Fibroblast of the aortic adventitia (primary cell): ENCODE results near the gene ANKRD16. TPM values are rescaled to one million over a fixed set of nuclear protein-coding genes. Genes with fewer than 3 reads are reported as not detected.

Experiments
- DNase-seq: peaks from one replicate; pipeline ENCODE4 v3.0.0-alpha.2; 2010; ENCODE audit warnings: low read depth
- H3K4me3 ChIP-seq: 2 replicates; pipeline ENCODE4 v1.5.1; 2011; ENCODE audit warnings: low read depth, mild to moderate bottlenecking, control low read depth, low read length, moderate library complexity
- total RNA-seq: library from RNA; depleted of rRNA; stranded (reverse); fragments of >200 nt; gene quantifications from 2 replicates; pipeline ENCODE4 v1.2.3, GENCODE V29; 2012; ENCODE audit warnings: low replicate concordance
- TF ChIP-seq, protein P1 (sequence below): IDR thresholded peaks from 2 replicates; pipeline ENCODE4 v1.5.1; 2011; ENCODE audit warnings: mild to moderate bottlenecking, low read length, control low read depth, inconsistent platforms; ENCODE audit not compliant: insufficient read depth

The ANKRD16 gene
- total RNA-seq, 1 donor = 5.0 TPM

DNA sequence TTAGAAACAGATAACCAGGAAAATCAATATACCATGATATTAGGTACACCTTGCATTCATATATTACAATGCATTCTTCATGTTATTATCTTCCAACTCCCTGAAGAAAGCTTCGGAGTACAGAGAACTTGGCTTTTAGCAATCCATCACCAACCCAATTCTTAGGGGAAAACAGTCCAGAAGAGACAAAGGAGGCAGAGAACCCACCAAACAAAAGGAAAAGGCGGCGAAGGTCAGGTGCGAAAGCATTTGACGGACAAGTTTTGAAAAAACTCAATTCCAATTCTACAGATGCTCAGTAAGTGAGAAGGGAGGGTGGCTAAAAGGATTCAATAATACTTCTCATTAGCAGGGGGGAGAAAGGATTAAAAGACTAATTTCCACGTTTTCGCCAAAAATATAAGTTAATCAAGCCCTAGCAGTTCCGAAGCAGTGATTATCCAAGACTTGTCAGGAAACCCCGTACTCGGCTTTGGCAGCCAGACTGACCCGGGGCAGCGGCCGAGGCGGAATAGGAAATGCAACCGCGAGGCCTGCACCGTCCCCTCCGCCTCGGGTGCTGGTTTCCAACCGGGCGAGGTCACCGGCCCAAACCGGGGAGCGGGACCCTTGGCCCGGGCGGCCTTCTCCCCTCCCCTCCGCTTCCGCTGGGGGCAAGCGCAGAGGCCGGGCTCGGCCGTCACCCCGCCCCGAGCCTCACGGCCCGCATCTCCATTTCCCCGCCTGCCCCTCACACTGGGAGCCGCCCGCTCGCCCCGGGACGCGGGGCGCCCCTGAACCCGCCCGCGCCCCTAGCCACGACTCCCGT is 77.2 kb downstream of the ANKRD16 start:
- H3K4me3 ChIP-seq = peak overlapping the region; percentile 93
- DNase-seq = peak; percentile 19
- TF ChIP-seq, protein P1, sequence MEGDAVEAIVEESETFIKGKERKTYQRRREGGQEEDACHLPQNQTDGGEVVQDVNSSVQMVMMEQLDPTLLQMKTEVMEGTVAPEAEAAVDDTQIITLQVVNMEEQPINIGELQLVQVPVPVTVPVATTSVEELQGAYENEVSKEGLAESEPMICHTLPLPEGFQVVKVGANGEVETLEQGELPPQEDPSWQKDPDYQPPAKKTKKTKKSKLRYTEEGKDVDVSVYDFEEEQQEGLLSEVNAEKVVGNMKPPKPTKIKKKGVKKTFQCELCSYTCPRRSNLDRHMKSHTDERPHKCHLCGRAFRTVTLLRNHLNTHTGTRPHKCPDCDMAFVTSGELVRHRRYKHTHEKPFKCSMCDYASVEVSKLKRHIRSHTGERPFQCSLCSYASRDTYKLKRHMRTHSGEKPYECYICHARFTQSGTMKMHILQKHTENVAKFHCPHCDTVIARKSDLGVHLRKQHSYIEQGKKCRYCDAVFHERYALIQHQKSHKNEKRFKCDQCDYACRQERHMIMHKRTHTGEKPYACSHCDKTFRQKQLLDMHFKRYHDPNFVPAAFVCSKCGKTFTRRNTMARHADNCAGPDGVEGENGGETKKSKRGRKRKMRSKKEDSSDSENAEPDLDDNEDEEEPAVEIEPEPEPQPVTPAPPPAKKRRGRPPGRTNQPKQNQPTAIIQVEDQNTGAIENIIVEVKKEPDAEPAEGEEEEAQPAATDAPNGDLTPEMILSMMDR = no peak

Other genes starting within 250 kb of the ANKRD16 start
- gene ASB13, start 223.3 kb downstream of the ANKRD16 start, total RNA-seq = 8.4 and 17.1 TPM in 2 replicates
- gene TASOR2, start 205.1 kb downstream of the ANKRD16 start, total RNA-seq = 92.9 and 147 TPM in 2 replicates
- 482 and 610 TPM in 2 replicates for gene GDI2, start 76.5 kb downstream of the ANKRD16 start, total RNA-seq
- gene FBH1, start 350 bp upstream of the ANKRD16 start, total RNA-seq = 59.0 and 61.4 TPM in 2 replicates
- gene IL15RA, start 87.7 kb upstream of the ANKRD16 start, total RNA-seq = 2.1 and 5.7 TPM in 2 replicates
- gene IL2RA, start 172.5 kb upstream of the ANKRD16 start, total RNA-seq = not detected in 2 replicates
- gene RBM17, start 199.1 kb upstream of the ANKRD16 start, total RNA-seq = 41.8 and 68.9 TPM in 2 replicates